ENCODE data around the gene CES1.

CES1 gene

GRCh38 chr16:55828680-55829079 is 4.2 kb downstream of the CES1 start:
- H3K9me2 ChIP-seq (replicated peaks; ENCODE audit: insufficient read depth, low read length): no peaks in the 10 kb centered on the region
- no peak overlapping the region for H3K4me3 ChIP-seq (ENCODE audit: low read length)
- H3F3A ChIP-seq (ENCODE audit: insufficient read depth, low read length): no peaks in the 10 kb centered on the region
- no peak overlapping the region for H2AFZ ChIP-seq (ENCODE audit: low read length)
- H3K9me3 ChIP-seq (replicated peaks; ENCODE audit: insufficient read depth, low read length): no peaks in the 10 kb centered on the region
- no peaks in the 10 kb centered on the region for H3K27me3 ChIP-seq (replicated peaks; ENCODE audit: insufficient read depth, low read length)
- H4K20me1 ChIP-seq (ENCODE audit: insufficient read depth, low read length): no peaks in the 10 kb centered on the region
- no peaks in the 10 kb centered on the region for H3K36me3 ChIP-seq (replicated peaks; ENCODE audit: insufficient read depth, low read length)
- DNase-seq: no peak
- H3K27ac ChIP-seq (ENCODE audit: low read length): no peak overlapping the region
- H3K4me1 ChIP-seq (ENCODE audit: low read length): no peaks in the 10 kb centered on the region
- no peak for TF ChIP-seq EZH2 (optimal IDR thresholded peaks at IDR 0.05; ENCODE audit: low read depth, low read length)
- TF ChIP-seq EZH2phosphoT487 (IDR thresholded peaks at IDR 0.05; ENCODE audit: low read length): no peak
- H3K9ac ChIP-seq (ENCODE audit: low read length): no peak overlapping the region
- H3K79me2 ChIP-seq (ENCODE audit: low read length): no peaks in the 10 kb centered on the region
- H3K4me2 ChIP-seq (ENCODE audit: low read depth, low read length): no peak overlapping the region

DNA sequence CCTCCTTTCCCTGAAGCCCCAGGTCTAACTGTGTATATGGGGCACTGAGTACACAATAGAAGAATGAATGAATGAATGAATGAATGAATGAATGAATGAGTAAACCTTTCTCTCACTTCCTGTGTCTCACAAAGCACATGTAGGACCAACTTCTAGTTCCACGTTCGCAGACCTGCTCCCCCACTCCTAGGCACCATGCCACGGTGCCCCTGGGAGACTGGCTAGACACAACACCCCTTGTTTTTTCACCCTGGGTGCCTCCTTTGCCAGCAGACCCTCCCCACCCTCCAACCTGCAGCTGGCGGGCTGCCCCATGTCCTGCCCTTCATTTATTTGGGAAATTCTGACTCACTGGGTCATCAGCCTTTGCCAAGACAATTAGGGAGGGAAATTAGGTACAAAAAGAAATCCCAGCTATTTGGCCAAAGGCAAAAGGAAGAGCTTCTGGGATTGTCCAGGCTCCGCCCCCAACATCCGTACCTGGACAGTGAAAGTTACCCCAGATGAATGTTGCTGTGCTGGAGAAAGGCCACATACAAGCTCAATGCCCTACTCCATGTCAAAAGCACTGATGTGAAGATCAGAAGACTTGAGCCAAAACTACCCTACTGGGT is 7.7 kb downstream of the CES1 start:
- Histone ChIP-seq H3K4me1 (ENCODE audit: low read length) (no peaks in the 10 kb centered on the region), H3K9ac (ENCODE audit: low read length) (no peak overlapping the region), H3K27ac (ENCODE audit: low read length) (no peak overlapping the region), H3K79me2 (ENCODE audit: low read length) (no peaks in the 10 kb centered on the region), H3K4me3 (ENCODE audit: low read length) (no peak overlapping the region), H4K20me1 (ENCODE audit: insufficient read depth, low read length) (no peaks in the 10 kb centered on the region), H3K4me2 (ENCODE audit: low read depth, low read length) (no peak overlapping the region), H3F3A (ENCODE audit: insufficient read depth, low read length) (no peaks in the 10 kb centered on the region), H3K36me3 (replicated peaks; ENCODE audit: insufficient read depth, low read length) (no peaks in the 10 kb centered on the region), H3K9me3 (replicated peaks; ENCODE audit: insufficient read depth, low read length) (no peaks in the 10 kb centered on the region), H3K27me3 (replicated peaks; ENCODE audit: insufficient read depth, low read length) (no peaks in the 10 kb centered on the region), H2AFZ (ENCODE audit: low read length) (no peak overlapping the region), H3K9me2 (replicated peaks; ENCODE audit: insufficient read depth, low read length) (no peaks in the 10 kb centered on the region)
- TF ChIP-seq EZH2phosphoT487 (IDR thresholded peaks at IDR 0.05; ENCODE audit: low read length) (no peak), EZH2 (optimal IDR thresholded peaks at IDR 0.05; ENCODE audit: low read depth, low read length) (no peak), CTCF (IDR thresholded peaks at IDR 0.05; ENCODE audit: low read length) (no peak)
- no peak for DNase-seq

DNA sequence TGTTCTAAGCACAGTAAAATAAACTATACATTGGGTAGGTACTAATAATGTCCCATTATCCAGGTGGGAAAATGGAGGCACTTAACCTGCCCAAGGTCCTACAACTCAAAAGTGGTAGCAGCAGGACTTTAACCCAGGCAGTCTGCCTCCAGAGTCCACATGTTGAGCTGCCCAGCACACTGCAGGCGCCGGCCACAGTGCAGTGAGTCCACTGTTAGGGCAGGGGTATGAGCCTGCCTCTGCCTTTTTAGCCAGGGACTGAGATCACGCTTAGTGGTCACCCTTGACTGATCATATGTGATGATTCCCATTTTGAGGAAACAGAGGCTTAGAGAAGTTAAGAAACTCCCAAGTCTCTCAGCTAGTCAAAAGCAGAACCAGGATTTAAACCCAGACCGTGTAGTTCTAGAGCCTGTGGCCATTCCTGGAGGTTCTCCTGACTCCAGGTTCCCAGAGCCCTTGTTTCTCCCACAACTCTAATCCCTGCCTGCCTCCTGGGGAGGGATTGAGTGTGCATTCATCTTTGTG is 8.4 kb downstream of the CES1 start:
- H3K4me3 ChIP-seq (ENCODE audit: low read length): no peak overlapping the region
- no peak overlapping the region for H2AFZ ChIP-seq (ENCODE audit: low read length)
- H3K9me3 ChIP-seq (replicated peaks; ENCODE audit: insufficient read depth, low read length): no peaks in the 10 kb centered on the region
- no peaks in the 10 kb centered on the region for H4K20me1 ChIP-seq (ENCODE audit: insufficient read depth, low read length)
- no peak overlapping the region for H3K4me2 ChIP-seq (ENCODE audit: low read depth, low read length)
- no peaks in the 10 kb centered on the region for H3K4me1 ChIP-seq (ENCODE audit: low read length)
- no peaks in the 10 kb centered on the region for H3K27me3 ChIP-seq (replicated peaks; ENCODE audit: insufficient read depth, low read length)
- H3K36me3 ChIP-seq (replicated peaks; ENCODE audit: insufficient read depth, low read length): no peaks in the 10 kb centered on the region
- no peak overlapping the region for H3K27ac ChIP-seq (ENCODE audit: low read length)
- H3F3A ChIP-seq (ENCODE audit: insufficient read depth, low read length): no peaks in the 10 kb centered on the region
- H3K9ac ChIP-seq (ENCODE audit: low read length): no peak overlapping the region
- H3K9me2 ChIP-seq (replicated peaks; ENCODE audit: insufficient read depth, low read length): no peaks in the 10 kb centered on the region
- TF ChIP-seq EZH2 (optimal IDR thresholded peaks at IDR 0.05; ENCODE audit: low read depth, low read length) (no peak), EZH2phosphoT487 (IDR thresholded peaks at IDR 0.05; ENCODE audit: low read length) (no peak), CTCF (IDR thresholded peaks at IDR 0.05; ENCODE audit: low read length) (no peak)
- DNase-seq: no peak
- no peaks in the 10 kb centered on the region for H3K79me2 ChIP-seq (ENCODE audit: low read length)

DNA sequence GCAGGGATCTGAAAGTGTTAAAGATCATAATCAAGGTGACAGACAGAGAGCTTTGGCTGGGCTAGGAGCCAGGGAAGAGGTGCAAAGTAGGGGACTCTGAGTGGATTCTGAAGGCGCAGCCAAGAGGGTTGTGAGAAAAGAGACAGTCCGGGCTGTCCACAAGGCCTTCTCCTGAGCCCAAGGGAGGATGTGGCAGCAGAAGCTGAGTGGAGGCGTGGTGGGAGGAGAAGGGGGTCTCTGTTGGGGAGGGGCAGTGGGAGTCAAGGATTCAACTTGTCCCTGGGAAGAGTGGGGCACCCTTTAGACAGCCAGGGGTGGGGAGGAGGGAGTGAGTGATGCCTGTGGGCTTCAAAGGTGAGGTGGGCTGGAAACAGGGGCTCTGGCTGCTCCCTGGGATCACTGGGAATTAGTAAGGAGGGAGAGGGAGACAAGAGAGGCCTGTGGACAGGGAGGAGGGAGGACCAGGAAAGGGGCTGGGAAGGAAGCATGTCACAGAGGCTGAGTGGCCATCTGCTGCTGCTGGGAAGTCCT is 10.6 kb downstream of the CES1 start:
- Histone ChIP-seq H3K4me3 (ENCODE audit: low read length) (no peak overlapping the region), H3K9ac (ENCODE audit: low read length) (no peak overlapping the region), H3K27ac (ENCODE audit: low read length) (no peak overlapping the region), H3K79me2 (ENCODE audit: low read length) (no peaks in the 10 kb centered on the region), H3K4me1 (ENCODE audit: low read length) (no peaks in the 10 kb centered on the region), H3K9me3 (replicated peaks; ENCODE audit: insufficient read depth, low read length) (no peaks in the 10 kb centered on the region), H3K27me3 (replicated peaks; ENCODE audit: insufficient read depth, low read length) (no peaks in the 10 kb centered on the region), H3F3A (ENCODE audit: insufficient read depth, low read length) (no peaks in the 10 kb centered on the region), H2AFZ (ENCODE audit: low read length) (no peak overlapping the region), H3K9me2 (replicated peaks; ENCODE audit: insufficient read depth, low read length) (no peaks in the 10 kb centered on the region), H3K4me2 (ENCODE audit: low read depth, low read length) (no peak overlapping the region), H3K36me3 (replicated peaks; ENCODE audit: insufficient read depth, low read length) (no peaks in the 10 kb centered on the region), H4K20me1 (ENCODE audit: insufficient read depth, low read length) (no peaks in the 10 kb centered on the region)
- no peak for DNase-seq
- TF ChIP-seq EZH2phosphoT487 (IDR thresholded peaks at IDR 0.05; ENCODE audit: low read length): no peak
- no peak for TF ChIP-seq CTCF (IDR thresholded peaks at IDR 0.05; ENCODE audit: low read length)
- TF ChIP-seq EZH2 (optimal IDR thresholded peaks at IDR 0.05; ENCODE audit: low read depth, low read length): no peak

All from MM.1S (cell line).